Cardiac fibroblast (primary cell): ENCODE data around the gene COMMD7.

Source experiments
- DNase-seq, 2 donors: peaks; one replicate each; pipeline versions ENCODE4 v3.0.0 to v3.0.0-alpha.2; 2010; ENCODE audit warnings: low read depth in 2 of 2
- H3K4me3 ChIP-seq, 2 donors: replicated peaks in 1 of 2; 1 replicate in 1 of 2; 2 replicates in 1 of 2; pipeline ENCODE4 v1.5.1; 2011; ENCODE audit warnings: low read depth in 2 of 2, low read length in 2 of 2, mild to moderate bottlenecking in 2 of 2, moderate library complexity in 1 of 2
- TF ChIP-seq, protein P1 (sequence below): IDR thresholded peaks from one replicate; pipeline ENCODE4 v1.5.1; 2011; ENCODE audit warnings: low read depth, mild to moderate bottlenecking, low read length, inconsistent platforms

The COMMD7 gene

DNA sequence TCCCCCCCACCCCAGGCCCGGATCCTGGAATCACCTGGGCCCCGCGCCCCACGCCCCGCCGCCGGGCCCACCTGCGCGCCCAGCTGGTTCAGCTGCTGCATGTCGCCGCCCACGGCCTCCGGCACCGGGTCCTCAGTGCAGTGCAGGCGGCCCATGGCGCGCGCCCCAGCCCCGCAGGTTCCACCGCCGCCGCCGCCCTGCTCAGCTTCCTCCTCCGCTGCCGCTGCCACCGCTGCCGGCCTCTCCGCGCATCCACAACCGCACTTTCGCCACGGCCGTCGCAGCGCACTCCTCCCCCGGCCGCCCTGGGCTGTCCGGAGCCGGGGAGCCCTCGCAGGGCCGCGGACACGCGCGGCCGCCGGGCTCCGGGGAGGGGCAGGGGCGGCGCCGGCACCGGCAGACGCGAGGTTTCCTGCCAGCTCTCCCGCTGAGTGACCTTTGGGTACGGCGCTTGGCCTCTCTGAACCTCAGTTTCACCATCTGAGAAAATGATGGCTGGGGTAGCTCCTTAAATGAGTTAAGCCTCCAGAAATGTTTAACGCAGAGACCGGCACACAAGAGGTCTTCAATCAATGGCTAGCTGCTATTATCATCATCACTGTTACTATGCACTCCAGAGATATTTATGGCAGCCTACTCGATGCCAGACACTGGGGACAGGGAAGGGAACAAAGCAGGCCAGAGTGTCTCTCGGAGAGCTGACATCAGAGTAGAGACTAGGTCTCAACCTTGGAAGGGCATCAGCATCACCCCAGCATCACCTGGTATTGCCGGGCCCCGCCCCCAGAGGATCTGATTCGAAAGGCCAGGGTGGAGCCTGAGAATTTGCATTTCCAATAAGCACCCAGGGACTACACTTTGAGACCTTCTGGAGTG lies at the start of gene COMMD7:
TSS of gene COMMD7 (minus strand) at position 231 of the 876 bp plus-strand sequence. CDS start at position 155, 76 bp downstream.
- peak; percentile 42 to 65 for DNase-seq
- TF ChIP-seq, protein P1, sequence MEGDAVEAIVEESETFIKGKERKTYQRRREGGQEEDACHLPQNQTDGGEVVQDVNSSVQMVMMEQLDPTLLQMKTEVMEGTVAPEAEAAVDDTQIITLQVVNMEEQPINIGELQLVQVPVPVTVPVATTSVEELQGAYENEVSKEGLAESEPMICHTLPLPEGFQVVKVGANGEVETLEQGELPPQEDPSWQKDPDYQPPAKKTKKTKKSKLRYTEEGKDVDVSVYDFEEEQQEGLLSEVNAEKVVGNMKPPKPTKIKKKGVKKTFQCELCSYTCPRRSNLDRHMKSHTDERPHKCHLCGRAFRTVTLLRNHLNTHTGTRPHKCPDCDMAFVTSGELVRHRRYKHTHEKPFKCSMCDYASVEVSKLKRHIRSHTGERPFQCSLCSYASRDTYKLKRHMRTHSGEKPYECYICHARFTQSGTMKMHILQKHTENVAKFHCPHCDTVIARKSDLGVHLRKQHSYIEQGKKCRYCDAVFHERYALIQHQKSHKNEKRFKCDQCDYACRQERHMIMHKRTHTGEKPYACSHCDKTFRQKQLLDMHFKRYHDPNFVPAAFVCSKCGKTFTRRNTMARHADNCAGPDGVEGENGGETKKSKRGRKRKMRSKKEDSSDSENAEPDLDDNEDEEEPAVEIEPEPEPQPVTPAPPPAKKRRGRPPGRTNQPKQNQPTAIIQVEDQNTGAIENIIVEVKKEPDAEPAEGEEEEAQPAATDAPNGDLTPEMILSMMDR: no peak
- peak within 1 kb of the TSS; percentile 72 to 77 for H3K4me3 ChIP-seq

GRCh38 chr20:32792731-32793458 lies 49.6 kb upstream of the COMMD7 start:
- H3K4me3 ChIP-seq: no peak overlapping the region
- TF ChIP-seq, protein P1: no peak
- no peak for DNase-seq

GRCh38 chr20:32792316-32792715 lies 49.0 kb upstream of the COMMD7 start:
- peak in 1 of 2 donors; percentile 45 for DNase-seq
- H3K4me3 ChIP-seq: no peak overlapping the region
- TF ChIP-seq, protein P1: no peak

GRCh38 chr20:32790751-32791057 lies 47.4 kb upstream of the COMMD7 start:
- no peak for DNase-seq
- TF ChIP-seq, protein P1: no peak
- no peak overlapping the region for H3K4me3 ChIP-seq

DNA sequence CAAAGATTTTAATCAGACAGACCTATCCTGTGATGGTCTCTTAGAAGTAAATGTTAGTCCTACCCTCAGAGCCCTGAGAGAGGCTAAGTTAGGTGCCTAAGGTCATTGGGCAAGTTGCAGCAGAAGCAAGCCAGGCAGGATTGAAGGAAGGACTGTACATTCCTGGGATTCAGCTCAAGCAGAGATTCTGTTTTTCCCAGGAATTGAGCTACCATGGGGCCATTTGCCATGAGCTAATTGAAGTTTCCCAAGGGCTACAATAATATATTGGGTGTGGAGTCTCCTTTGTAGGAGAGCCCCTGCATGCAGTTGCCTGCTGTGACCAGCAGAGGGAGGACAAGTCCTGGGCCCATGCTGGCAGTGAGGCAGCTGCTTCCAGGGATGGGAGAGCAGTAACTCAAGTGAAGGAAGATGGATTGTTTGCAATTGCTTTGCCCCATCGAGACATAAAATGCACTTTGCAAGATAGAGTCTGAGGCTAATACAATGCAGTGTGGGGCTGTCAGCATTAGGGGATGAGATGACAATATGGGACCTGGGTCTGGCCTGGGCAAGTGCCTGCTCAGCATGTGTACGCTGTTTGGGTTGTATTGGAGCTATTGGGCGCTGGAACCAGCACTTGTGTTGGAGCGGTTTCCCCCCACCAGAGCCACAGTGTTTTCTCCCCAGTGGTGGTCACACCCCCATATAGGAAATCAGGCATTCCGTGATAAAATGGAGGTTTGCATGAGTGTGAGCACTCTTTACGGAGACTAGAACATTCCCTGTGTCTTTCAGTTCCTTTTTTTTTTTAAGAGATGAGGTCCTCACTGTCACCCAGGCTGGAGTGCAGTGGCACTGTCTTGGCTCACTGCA lies 46.9 kb upstream of the COMMD7 start:
- peak; percentile 76 to 83 for DNase-seq
- H3K4me3 ChIP-seq: no peak overlapping the region
- TF ChIP-seq, protein P1: peak; percentile 99

DNA sequence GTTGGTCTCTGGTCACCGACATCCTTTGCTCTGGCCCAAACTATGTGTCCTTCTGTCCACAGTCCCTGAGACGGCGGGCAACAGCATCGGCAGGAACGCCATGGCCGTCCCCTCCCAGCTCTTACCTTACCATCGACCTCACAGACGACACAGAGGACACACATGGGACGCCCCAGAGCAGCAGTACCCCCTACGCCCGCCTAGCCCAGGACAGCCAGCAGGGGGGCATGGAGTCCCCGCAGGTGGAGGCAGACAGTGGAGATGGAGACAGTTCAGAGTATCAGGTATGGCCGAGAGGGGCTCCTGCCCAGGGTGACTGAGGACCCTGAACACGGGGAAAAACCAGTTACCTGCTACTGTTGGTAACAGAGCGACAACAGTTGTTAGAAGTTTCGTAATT lies 43.9 kb upstream of the COMMD7 start:
- no peak overlapping the region for H3K4me3 ChIP-seq
- DNase-seq: no peak
- TF ChIP-seq, protein P1: no peak
